WERI-Rb-1 (cell line): ENCODE measurements around the gene RIC3.

Source experiments
- DNase-seq: peaks from one replicate; pipeline ENCODE4 v3.0.0-alpha.2; 2020
- H3K27ac ChIP-seq: fragments of 250-450 bp; sonication (Bioruptor Pico); 2 replicates; pipeline ENCODE4 v1.5.1; 2020; ENCODE audit warnings: mild to moderate bottlenecking, moderate library complexity
- H3K27me3 ChIP-seq: fragments of 250-450 bp; sonication (Bioruptor Pico); 2 replicates; pipeline ENCODE4 v1.5.1; 2021; ENCODE audit warnings: mild to moderate bottlenecking, low read depth, moderate library complexity; ENCODE audit not compliant: insufficient read depth, severe bottlenecking
- H3K36me3 ChIP-seq: fragments of 250-450 bp; sonication (Bioruptor Pico); 2 replicates; pipeline ENCODE4 v1.5.1; 2020; ENCODE audit warnings: mild to moderate bottlenecking, moderate library complexity
- H3K4me3 ChIP-seq: 2 replicates; pipeline ENCODE4 v1.5.1; 2011; ENCODE audit warnings: low read depth, mild to moderate bottlenecking, control low read depth, low read length
- H3K9me3 ChIP-seq: fragments of 250-450 bp; sonication (Bioruptor Pico); 2 replicates; pipeline ENCODE4 v1.5.1; 2021; ENCODE audit warnings: mild to moderate bottlenecking, moderate library complexity; ENCODE audit not compliant: severe bottlenecking
- TF ChIP-seq, protein P1 (sequence below): IDR thresholded peaks from 2 replicates; pipeline ENCODE4 v1.5.1; 2011; ENCODE audit warnings: low read depth, mild to moderate bottlenecking, control low read depth, inconsistent platforms, low read length

The RIC3 gene

GRCh38 chr11:8111636-8112035 lies 57.2 kb downstream of the RIC3 start:
- no peaks in the 10 kb centered on the region for H3K27me3 ChIP-seq
- TF ChIP-seq, protein P1, sequence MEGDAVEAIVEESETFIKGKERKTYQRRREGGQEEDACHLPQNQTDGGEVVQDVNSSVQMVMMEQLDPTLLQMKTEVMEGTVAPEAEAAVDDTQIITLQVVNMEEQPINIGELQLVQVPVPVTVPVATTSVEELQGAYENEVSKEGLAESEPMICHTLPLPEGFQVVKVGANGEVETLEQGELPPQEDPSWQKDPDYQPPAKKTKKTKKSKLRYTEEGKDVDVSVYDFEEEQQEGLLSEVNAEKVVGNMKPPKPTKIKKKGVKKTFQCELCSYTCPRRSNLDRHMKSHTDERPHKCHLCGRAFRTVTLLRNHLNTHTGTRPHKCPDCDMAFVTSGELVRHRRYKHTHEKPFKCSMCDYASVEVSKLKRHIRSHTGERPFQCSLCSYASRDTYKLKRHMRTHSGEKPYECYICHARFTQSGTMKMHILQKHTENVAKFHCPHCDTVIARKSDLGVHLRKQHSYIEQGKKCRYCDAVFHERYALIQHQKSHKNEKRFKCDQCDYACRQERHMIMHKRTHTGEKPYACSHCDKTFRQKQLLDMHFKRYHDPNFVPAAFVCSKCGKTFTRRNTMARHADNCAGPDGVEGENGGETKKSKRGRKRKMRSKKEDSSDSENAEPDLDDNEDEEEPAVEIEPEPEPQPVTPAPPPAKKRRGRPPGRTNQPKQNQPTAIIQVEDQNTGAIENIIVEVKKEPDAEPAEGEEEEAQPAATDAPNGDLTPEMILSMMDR: no peak
- H3K9me3 ChIP-seq: peaks cover 3% of the 10 kb centered on the region
- DNase-seq: no peak
- no peak overlapping the region for H3K4me3 ChIP-seq
- peaks cover 16% of the 10 kb centered on the region for H3K36me3 ChIP-seq
- H3K27ac ChIP-seq: no peak overlapping the region

DNA sequence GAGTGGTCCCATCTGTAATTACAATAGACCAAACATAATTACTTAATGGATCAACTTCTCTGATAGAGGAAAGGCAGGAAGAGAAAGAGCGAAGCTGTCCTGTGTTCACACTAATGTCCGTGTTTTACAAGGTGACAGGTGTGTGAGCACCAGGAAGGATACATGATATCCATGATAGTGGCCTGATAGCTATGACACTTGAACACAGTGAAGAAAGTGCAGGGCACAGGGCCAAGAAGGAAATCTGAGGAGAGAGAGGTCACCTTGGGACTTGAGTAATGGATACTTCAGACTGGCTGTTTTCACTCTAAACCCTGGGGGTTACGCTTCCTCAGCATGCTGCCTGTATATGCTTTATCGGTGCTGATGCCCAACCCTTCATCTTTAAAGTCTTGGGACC lies 58.4 kb downstream of the RIC3 start:
- Histone ChIP-seq H3K27me3 (no peaks in the 10 kb centered on the region), H3K36me3 (peaks cover 11% of the 10 kb centered on the region; the same call in 1 of the 2 replicates), H3K9me3 (peaks cover 1% of the 10 kb centered on the region), H3K4me3 (no peak overlapping the region), H3K27ac (no peak overlapping the region)
- DNase-seq: no peak
- TF ChIP-seq, protein P1: no peak

GRCh38 chr11:8109675-8110074 lies 59.1 kb downstream of the RIC3 start:
- TF ChIP-seq, protein P1: no peak
- DNase-seq: no peak
- Histone ChIP-seq H3K27me3 (no peaks in the 10 kb centered on the region), H3K9me3 (no peaks in the 10 kb centered on the region), H3K36me3 (peaks cover 11% of the 10 kb centered on the region; the same call in 1 of the 2 replicates), H3K4me3 (no peak overlapping the region), H3K27ac (no peak overlapping the region)

DNA sequence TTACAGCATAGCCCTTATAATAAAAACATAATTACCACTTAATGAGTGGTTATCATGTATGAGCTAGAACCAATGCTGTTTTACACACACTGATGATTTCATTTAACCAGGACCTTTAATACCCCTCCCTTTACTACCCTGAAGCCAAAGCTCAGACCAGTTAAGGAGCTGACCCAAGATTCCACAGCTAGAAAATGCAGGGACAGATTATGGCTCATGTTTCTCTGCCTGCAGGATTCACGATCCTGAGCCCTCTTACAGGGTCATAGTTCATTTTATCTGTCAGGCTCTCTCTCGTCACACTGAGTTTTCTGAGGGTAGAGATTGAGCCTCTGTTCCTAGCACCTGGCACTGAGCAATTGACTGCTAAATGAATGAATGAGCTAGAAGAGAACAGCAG lies 60.4 kb downstream of the RIC3 start:
- H3K36me3 ChIP-seq: peaks cover 11% of the 10 kb centered on the region; the same call in 1 of the 2 replicates
- H3K27me3 ChIP-seq: no peaks in the 10 kb centered on the region
- H3K27ac ChIP-seq: no peak overlapping the region
- no peak overlapping the region for H3K4me3 ChIP-seq
- TF ChIP-seq, protein P1: no peak
- DNase-seq: no peak
- H3K9me3 ChIP-seq: no peaks in the 10 kb centered on the region

GRCh38 chr11:8107642-8108041 lies 61.2 kb downstream of the RIC3 start:
- TF ChIP-seq, protein P1: no peak
- no peak for DNase-seq
- peaks cover 16% of the 10 kb centered on the region; the same call in 1 of the 2 replicates for H3K36me3 ChIP-seq
- no peak overlapping the region for H3K4me3 ChIP-seq
- no peaks in the 10 kb centered on the region for H3K9me3 ChIP-seq
- H3K27ac ChIP-seq: no peak overlapping the region
- H3K27me3 ChIP-seq: no peaks in the 10 kb centered on the region

- TF ChIP-seq, protein P1: no peak
- no peak for DNase-seq
- H3K36me3 ChIP-seq: peaks cover 18% of the 10 kb centered on the region
- H3K4me3 ChIP-seq: no peak overlapping the region
- H3K27me3 ChIP-seq: no peaks in the 10 kb centered on the region
- no peaks in the 10 kb centered on the region for H3K9me3 ChIP-seq
- no peak overlapping the region for H3K27ac ChIP-seq
Observed at GRCh38 chr11:8106679-8107078, 62.1 kb downstream of the RIC3 start.
